Fibroblast of upper back skin (primary cell): ENCODE results near the gene RPL39L.

Source experiments
- DNase-seq: peaks from one replicate; pipeline ENCODE4 v3.0.0-alpha.2; 2013

Gene RPL39L

GRCh38 chr3:187088701-187089100, 50.6 kb downstream of the RPL39L start:
- no peak for DNase-seq

GRCh38 chr3:187086831-187087230, 52.5 kb downstream of the RPL39L start:
- DNase-seq = no peak

GRCh38 chr3:187085933-187086332, 53.4 kb downstream of the RPL39L start:
- DNase-seq = no peak

DNA sequence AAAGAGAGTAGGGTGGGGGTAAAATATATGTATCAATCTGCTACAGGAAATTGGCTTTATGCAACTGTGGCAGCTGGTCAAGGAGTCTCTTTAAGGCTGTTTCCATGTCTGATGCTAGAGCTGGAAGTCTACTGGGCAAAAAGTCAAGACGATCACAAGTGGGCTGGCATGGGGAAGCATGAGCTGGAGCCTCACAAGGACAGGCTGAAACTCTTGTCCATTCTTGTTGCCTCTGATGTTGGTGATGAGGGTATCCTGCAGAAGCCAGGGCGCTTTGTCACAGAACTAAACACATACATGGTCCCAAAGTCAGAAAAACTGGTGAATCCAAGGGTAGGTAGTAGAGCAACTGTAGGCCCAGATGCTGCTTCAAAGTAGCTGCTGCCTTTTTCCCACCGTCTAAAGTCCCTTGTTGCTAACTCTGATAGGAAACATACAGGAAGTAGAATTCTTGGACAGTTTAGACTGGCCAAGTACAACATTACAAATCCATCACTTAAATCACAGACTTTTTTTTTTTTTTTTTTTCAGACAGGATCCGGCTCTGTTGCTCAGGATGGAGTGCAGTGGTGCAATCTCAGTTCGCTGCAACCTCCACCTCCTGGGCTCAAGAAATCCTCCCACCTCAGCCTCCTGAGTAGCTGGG, 54.2 kb downstream of the RPL39L start:
- DNase-seq = no peak

DNA sequence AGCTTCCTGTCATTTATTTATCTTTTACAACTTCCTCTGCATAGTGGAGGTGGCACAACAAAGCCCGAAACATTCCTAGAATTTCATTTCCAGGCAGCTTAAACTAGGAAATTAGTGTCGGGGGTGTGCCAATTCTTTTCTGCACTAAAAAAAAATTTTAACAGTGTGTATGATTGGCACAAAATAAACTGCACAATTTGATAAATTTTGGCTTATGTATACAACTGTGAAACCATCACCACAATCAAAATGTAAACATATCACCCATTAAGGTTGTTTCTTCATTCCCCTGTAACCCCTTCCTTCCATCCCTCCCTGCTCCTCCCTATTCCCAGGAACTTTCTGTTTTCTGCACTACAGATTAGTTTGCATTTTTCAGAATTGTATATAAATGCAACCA, 54.7 kb downstream of the RPL39L start:
- no peak for DNase-seq

DNA sequence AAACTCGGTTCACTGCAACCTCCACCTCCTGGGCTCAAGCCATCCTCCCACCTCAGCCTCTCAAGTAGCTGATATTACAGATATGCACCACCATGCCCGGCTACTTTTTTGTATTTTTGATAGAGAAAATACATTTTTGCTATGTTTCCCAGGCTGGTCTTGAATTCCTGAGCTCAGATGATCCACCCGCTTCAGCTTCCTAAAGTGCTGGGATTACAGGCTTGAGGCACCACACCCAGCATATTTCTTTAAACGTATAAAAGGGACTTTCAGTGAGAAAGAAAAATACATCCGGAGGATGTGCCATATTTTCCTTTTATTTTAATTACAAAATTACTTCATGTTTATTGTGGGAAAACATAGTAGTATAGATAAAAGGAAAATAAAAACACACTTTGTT, 55.2 kb downstream of the RPL39L start:
- DNase-seq = no peak

DNA sequence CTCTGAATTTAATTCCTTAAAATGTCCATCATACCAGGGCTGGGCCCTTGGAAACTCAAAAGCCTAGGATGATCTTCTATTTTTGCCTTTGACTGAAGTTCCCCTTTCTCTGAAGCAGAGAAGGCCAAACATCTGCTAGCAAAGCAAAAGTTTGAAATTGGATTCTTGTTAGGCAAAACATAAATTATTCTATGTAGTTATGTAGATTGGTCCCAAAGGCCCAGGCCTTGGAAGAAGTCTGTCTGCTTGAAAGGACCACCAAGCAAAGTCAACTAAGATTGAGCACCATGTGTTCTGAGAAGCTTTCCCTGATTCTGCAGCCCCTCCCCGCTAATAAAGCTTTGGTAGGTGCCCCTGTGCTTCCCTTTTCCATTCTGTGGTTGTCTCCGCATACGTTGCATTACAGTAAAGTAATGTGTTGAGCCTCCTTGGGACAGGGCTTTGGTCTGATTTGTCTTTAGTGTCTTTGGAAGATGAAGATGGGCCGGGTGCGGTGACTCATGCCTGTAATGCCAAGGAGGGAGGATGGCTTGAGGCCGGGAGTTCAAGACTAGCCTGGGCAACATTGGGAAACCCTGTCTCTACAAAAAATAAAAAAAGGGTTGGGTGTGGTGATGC, 56.4 kb downstream of the RPL39L start:
- no peak for DNase-seq

DNA sequence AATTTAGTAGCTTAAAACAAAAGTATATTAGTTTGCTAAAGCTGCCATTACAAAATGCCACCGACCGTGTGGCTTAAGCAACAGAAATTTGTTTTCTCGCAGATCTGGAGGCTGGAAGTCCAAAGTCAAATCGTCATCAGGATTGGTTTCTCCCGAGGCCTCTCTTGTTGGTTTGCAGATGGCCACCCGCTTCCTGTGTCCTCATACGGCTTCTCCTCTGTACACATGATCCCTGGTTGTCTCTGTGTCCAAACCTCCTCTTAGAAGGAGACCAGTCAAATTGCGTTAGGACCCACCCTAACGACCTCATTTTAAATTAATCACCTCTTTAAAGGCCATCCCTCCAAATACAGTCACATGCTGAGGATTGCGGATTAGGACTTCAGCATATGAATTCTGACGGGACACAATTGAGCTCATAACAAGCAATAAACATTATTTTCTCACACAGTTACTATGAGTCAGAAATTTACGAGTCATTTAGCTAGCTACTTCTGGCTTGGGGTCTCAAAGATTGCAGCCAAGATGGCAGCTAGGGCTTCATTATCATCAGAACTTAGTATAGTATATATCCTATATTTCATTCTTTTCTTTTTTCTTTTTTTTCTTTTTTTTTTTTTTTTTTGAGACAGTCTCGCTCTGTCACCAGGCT, 58.4 kb downstream of the RPL39L start:
- DNase-seq = no peak

GRCh38 chr3:187079090-187080022, 59.9 kb downstream of the RPL39L start:
- no peak for DNase-seq

DNA sequence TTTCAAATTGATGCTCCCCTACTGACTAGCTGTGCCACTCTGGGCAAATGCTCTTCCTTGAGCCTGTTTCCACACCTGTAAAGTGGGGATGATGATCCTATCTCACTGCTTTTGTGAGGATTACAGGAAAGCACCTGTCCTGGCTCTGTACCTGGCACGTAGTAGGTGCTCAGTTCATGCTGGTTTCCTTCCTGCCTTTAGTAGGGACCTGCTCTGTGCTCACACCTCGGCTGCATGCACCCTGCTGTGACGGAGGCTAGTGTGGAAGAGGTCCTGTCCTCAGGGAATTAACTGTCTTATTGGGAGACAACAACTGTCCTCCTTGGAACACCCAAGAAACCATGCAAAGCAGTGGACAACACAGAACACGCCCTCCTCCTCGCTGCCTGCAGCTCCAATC, 61.8 kb downstream of the RPL39L start:
- DNase-seq = no peak

DNA sequence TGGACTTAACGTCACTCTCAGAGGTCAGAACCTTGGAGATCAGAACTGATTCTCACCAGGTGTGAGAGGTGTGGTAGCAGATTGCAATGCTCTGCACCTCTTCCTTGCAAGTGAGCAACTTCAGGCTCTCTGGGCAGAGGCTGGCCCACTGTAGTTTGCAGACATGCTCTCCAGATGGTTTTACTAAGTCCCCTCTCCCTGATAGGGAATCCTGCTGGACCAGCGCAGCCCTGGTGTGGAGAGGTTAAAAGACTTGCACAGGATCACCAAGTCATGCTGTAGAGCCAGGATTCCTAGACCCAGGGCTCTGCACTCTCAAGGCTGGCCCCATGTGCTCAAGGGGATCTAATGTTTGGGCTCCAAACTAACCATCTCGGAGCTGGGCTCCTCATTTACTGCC, 62.2 kb downstream of the RPL39L start:
- DNase-seq = no peak

GRCh38 chr3:187076297-187076696, 63.0 kb downstream of the RPL39L start:
- no peak for DNase-seq

GRCh38 chr3:187074846-187075245, 64.5 kb downstream of the RPL39L start:
- no peak for DNase-seq

- no peak for DNase-seq
These were observed 65.7 kb downstream of the RPL39L start for GRCh38 chr3:187073581-187074098.

DNA sequence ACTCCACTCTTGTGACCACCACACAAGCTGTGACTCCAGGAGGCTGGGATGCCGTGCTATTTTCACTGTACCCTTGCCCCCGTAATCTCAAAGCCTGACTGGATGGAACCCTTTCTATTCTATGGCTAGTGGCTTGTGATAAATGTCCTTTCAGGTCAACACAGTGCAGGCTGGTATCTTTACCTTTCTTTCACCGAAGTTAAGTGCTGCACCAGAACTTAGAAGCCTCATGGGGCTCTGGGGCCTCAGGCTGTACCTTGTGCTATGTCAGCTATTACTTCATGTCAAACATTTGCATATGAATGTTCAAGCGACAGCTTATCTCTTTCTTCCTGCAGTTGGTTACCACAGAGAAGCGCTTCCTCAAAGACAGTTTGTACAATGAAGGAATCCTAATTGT, 66.8 kb downstream of the RPL39L start:
- DNase-seq = no peak

- DNase-seq = no peak
These were observed 67.2 kb downstream of the RPL39L start for GRCh38 chr3:187072102-187072501.
